GM18505 (cell line): ENCODE results near the gene CCDC88C.
A peak's percentile ranks its signal among the peaks of the same experiment; 100 is the strongest.

Source experiments
- ATAC-seq: cut with Tn5 transposase; IDR thresholded peaks from one replicate; pipeline ENCODE4 v1.9.1; 2021; ENCODE audit not compliant: unreplicated experiment
- POLR2A ChIP-seq: IDR thresholded peaks from 4 replicates; pipeline ENCODE4 v1.6.1; 2011; ENCODE audit warnings: borderline replicate concordance; ENCODE audit not compliant: insufficient read depth, insufficient read length; ENCODE audit errors: extremely low read depth

CCDC88C gene

GRCh38 chr14:91305650-91306431, 111.8 kb downstream of the CCDC88C start:
- ATAC-seq, result no peak
- TF ChIP-seq POLR2A, result no peak

GRCh38 chr14:91303924-91304229, 113.7 kb downstream of the CCDC88C start:
- no peak for ATAC-seq
- TF ChIP-seq POLR2A, result no peak

- no peak for TF ChIP-seq POLR2A
- ATAC-seq, result peak; percentile 65
These were observed 114.3 kb downstream of the CCDC88C start for GRCh38 chr14:91303091-91303923.

- no peak for ATAC-seq
- no peak for TF ChIP-seq POLR2A
These were observed 115.2 kb downstream of the CCDC88C start for GRCh38 chr14:91302391-91302790.

- ATAC-seq, result no peak
- TF ChIP-seq POLR2A, result no peak
These were observed 116.7 kb downstream of the CCDC88C start for GRCh38 chr14:91300957-91301356.

DNA sequence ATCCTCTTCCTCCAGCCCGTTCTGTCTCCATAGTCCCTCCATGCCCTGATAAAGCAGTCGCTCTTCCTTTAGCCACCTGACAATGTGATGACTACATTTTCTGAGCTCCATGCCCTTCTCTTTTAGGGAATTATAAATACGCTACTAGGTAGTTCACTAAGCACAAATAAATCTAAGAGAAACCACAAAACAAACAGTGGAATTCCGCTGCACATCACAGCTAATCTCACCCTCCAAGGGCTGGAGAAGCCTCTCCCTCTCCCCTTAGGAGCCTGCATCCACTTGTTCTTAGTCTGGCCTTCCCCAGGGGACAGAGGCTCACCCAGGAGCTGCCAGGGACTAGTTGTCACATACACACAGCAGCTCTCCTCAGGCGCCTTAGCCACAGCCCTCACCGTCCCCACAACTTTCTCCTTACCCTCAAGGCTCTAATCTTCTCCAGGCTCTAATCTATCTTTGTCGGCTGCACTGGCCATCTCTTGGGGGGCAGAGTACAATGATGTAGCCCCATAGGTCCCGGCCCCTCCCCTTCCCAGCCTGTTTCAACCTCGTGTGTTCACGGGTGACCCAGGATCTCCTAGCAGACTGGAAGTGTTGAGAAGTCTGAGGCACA, 117.2 kb downstream of the CCDC88C start:
- no peak for TF ChIP-seq POLR2A
- no peak for ATAC-seq

- TF ChIP-seq POLR2A, result no peak
These were observed 118.2 kb downstream of the CCDC88C start for GRCh38 chr14:91299121-91300115.

GRCh38 chr14:91298576-91298975, 119.0 kb downstream of the CCDC88C start:
- no peak for ATAC-seq

More at GRCh38 chr14:91299121-91300115, 118.2 kb downstream of the CCDC88C start:
- no peak for ATAC-seq

DNA sequence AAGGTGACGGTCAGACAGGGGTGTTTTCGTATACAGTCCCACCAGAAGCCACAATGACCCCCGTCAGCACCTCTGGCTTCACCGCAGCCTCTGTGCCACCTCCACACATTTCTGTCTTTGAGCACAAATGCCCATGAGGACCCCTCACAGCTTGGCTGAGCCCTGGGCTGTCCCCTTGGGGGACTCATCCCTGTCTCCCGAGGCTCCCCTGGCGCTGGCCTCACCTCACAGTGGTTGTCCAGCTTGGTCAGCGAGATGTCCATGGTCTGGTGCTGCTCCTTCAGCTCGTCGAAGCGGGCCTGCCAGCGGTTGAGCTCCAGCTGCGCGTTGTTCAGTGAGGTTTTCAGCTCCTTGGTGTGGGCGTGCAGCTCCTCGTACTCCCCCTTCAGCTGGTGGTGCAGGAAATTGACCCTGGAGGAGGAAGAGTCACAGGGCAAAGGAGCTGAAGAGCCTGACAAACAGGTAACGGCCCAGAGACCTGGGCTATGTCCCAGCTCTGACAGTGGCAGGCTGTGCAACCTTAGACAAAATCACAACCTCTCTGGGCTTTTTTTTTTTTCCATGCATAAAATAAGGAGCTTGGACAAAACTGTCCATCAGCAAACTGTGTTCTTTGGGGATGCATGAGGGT, 120.4 kb downstream of the CCDC88C start:
- ATAC-seq, result no peak
- TF ChIP-seq POLR2A, result no peak

More at GRCh38 chr14:91298576-91298975, 119.0 kb downstream of the CCDC88C start:
- TF ChIP-seq POLR2A, result no peak

DNA sequence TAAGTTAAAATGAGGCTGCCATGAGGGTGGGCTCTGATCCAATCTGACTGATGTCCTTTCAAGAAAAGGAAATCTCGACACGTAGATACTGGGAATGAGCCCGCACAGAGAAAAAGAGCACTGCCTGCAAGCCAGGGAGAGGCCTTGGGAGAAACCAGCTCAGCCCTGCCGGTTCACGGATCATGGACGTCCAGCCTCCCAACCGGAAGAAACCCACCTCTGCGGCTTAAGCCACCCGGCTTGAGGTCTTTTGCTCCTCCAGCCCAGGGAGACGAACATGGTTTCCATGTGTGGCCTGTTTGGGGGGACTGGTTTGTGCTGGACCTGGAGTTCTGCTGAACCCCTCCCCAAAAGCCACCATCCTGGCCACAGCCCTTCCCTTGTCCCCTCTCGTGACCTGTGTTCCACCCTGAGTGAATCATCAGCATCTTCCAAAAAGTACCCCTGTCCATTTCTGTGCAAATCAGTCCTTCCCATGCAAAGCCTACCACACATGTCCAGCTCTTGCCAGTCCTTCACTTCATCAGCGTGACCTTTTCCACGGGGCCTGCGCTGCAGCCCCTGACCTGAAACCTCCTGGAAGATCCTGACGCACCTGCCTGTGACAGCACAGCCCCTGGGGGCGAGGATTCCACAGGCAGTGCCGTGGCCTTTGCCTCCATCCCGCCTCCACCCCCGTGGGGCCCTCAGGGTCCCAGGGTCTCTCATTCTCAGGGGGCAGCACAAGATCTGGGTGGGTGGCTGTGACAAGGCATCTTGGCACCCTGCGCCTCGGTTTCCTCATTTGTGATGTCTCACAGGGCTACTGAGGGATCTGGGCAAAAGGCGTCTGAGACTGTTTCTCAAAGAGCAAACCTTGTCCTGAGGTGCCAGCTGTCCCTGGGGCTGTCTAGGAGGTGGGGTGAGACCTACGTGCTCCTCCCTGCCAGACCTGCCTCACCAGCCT, 121.5 kb downstream of the CCDC88C start:
- no peak for ATAC-seq
- peak; percentile 1 for TF ChIP-seq POLR2A

GRCh38 chr14:91295276-91295845, 122.3 kb downstream of the CCDC88C start:
- no peak for TF ChIP-seq POLR2A
- ATAC-seq, result no peak
